ENCODE measurements around the gene TRIO.

DNA sequence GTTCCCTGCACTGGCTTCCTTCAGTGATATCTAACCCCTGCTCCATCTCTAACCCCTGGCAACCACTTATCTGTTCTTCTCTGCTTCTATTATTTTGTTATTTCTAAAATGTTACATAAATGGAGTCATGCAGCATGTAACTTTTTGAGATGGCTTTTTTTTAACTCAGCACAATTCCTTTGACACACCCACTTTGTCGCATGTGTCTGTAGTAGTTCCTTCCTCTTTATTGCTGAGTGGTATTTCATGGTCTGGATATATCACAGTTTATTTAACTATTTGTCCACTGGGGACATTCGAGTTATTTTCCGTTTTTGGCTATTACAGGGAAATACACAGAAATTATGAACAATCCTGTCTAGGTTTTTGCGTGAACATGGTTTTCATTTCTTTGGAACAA is 200.2 kb downstream of the TRIO start:
- TF ChIP-seq, protein P1, sequence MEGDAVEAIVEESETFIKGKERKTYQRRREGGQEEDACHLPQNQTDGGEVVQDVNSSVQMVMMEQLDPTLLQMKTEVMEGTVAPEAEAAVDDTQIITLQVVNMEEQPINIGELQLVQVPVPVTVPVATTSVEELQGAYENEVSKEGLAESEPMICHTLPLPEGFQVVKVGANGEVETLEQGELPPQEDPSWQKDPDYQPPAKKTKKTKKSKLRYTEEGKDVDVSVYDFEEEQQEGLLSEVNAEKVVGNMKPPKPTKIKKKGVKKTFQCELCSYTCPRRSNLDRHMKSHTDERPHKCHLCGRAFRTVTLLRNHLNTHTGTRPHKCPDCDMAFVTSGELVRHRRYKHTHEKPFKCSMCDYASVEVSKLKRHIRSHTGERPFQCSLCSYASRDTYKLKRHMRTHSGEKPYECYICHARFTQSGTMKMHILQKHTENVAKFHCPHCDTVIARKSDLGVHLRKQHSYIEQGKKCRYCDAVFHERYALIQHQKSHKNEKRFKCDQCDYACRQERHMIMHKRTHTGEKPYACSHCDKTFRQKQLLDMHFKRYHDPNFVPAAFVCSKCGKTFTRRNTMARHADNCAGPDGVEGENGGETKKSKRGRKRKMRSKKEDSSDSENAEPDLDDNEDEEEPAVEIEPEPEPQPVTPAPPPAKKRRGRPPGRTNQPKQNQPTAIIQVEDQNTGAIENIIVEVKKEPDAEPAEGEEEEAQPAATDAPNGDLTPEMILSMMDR (IDR thresholded peaks at IDR 0.05), result no peak
- no peak for TF ChIP-seq POLR2A (IDR thresholded peaks at IDR 0.05)
- no peak for TF ChIP-seq EP300 (IDR thresholded peaks at IDR 0.05)
